ENCODE results near the gene FGD2. TPM values are rescaled to one million over a fixed set of nuclear protein-coding genes. Genes with fewer than 3 reads are reported as not detected.
A peak's percentile ranks its signal among the peaks of the same experiment; 100 is the strongest.

FGD2 gene
- total RNA-seq, 4 donors from 2014 or later, result 2.5 to 292 (median 34.9) TPM

GRCh38 chr6:36975231-36976006 lies 30.0 kb upstream of the FGD2 start:
- Histone ChIP-seq H3K4me3 (no peak overlapping the region), H3K9me3 (no peaks in the 10 kb centered on the region), H3K27me3 (no peaks in the 10 kb centered on the region), H3K27ac (no peak overlapping the region), H3K36me3 (peaks cover 0 to 85% (median 0%) of the 10 kb centered on the region in 3 donors), H3K4me1 (peaks cover 0 to 17% (median 0%) of the 10 kb centered on the region in 4 donors)
- TF ChIP-seq POLR2A (IDR thresholded peaks at IDR 0.05) (no peak), CTCF (IDR thresholded peaks at IDR 0.05) (no peak)
- DNase-seq, result peak in 1 of 3 donors; percentile 12

GRCh38 chr6:36976007-36976264 lies 29.5 kb upstream of the FGD2 start:
- peaks cover 0 to 80% (median 0%) of the 10 kb centered on the region in 3 donors for H3K36me3 ChIP-seq
- no peak for DNase-seq
- H3K27ac ChIP-seq, result no peak overlapping the region
- H3K4me1 ChIP-seq, result peaks cover 0 to 22% (median 0%) of the 10 kb centered on the region in 4 donors
- H3K9me3 ChIP-seq, result no peaks in the 10 kb centered on the region
- TF ChIP-seq POLR2A (IDR thresholded peaks at IDR 0.05) (no peak), CTCF (IDR thresholded peaks at IDR 0.05) (no peak)
- no peak overlapping the region for H3K4me3 ChIP-seq
- H3K27me3 ChIP-seq, result no peaks in the 10 kb centered on the region

- no peak overlapping the region for H3K4me3 ChIP-seq
- H3K9me3 ChIP-seq, result no peaks in the 10 kb centered on the region
- peaks cover 0 to 75% (median 0%) of the 10 kb centered on the region in 3 donors for H3K36me3 ChIP-seq
- peaks cover 0 to 22% (median 0%) of the 10 kb centered on the region in 4 donors for H3K4me1 ChIP-seq
- no peak for TF ChIP-seq CTCF (IDR thresholded peaks at IDR 0.05)
- no peak for TF ChIP-seq POLR2A (IDR thresholded peaks at IDR 0.05)
- no peak overlapping the region for H3K27ac ChIP-seq
- no peaks in the 10 kb centered on the region for H3K27me3 ChIP-seq
- no peak for DNase-seq
Observed at GRCh38 chr6:36976509-36976908, 28.9 kb upstream of the FGD2 start.

DNA sequence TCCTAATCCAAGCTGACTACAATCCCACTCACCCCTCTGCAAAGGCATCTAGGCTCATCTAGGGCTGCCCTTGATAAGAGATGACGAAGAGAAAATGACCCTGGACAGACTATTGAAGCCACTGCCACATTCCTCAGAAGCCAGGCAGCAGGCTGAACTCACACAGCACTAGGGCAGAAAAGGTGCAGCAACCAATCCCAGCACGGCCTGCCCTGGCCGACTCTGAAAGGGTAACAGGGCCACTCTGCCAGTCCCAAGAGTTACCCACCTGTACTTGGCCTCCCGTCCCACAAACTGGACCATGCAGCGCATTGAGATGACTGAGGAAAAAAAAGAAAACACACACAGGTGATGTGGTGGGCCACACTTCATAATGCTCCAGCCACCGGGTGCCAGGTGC lies 28.5 kb upstream of the FGD2 start:
- H3K36me3 ChIP-seq, result peaks cover 0 to 70% (median 0%) of the 10 kb centered on the region in 3 donors
- H3K4me1 ChIP-seq, result peaks cover 0 to 22% (median 0%) of the 10 kb centered on the region in 4 donors
- no peak for DNase-seq
- no peak overlapping the region for H3K4me3 ChIP-seq
- no peaks in the 10 kb centered on the region for H3K27me3 ChIP-seq
- no peaks in the 10 kb centered on the region for H3K9me3 ChIP-seq
- TF ChIP-seq POLR2A (IDR thresholded peaks at IDR 0.05) (no peak), CTCF (IDR thresholded peaks at IDR 0.05) (no peak)
- no peak overlapping the region for H3K27ac ChIP-seq

- Histone ChIP-seq H3K4me1 (peaks cover 0 to 23% (median 0%) of the 10 kb centered on the region in 4 donors), H3K9me3 (no peaks in the 10 kb centered on the region), H3K27ac (no peak overlapping the region), H3K36me3 (peaks cover 0 to 65% (median 0%) of the 10 kb centered on the region in 3 donors), H3K27me3 (no peaks in the 10 kb centered on the region), H3K4me3 (no peak overlapping the region)
- TF ChIP-seq POLR2A (IDR thresholded peaks at IDR 0.05) (no peak), CTCF (IDR thresholded peaks at IDR 0.05) (peak in 4 of 6 experiments; percentile 13 to 46 (median 28))
- DNase-seq, result peak in 1 of 3 donors; percentile 47
Observed at GRCh38 chr6:36977470-36977941, 27.9 kb upstream of the FGD2 start.
